Prostate gland (tissue), 2 donors: Measurements from ENCODE around the gene DFFA.

Source experiments
- POLR2A ChIP-seq: fragments of 450-650 bp; IDR thresholded peaks from one replicate; pipeline ENCODE4 v1.6.1; 2016; ENCODE audit warnings: antibody characterized with exemption, mild to moderate bottlenecking
- TF ChIP-seq, protein P1 (sequence below), 4 experiments: fragments of 200-600 bp in 2 of 4; fragments of 450-650 bp in 2 of 4; sonication (generic) in 2 of 4; IDR thresholded peaks; 1 replicate in 3 of 4; 2 replicates in 1 of 4; pipeline ENCODE4 v1.5.1; 2016 to 2019; ENCODE audit warnings: antibody characterized with exemption in 4 of 4, mild to moderate bottlenecking in 2 of 4, moderate library complexity in 2 of 4

DNA sequence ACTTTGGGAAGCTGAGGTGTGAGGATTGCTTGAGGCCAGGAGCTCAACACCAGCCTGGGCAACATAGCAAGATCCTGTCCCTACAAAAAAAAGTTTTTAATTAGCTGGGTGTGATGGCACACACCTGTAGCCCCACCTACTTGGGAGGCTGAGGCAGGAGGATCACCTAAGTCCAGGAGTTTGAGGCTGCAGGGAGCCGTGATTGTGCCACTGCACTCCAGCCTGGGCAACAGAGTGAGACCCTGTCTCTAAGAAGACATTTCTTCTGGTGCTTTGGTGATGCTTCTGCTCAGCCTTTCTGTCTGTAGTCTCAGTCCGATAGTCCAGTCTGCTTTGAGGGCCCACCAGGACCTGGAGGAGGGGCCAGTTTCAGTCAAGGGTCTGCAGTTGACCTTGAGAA is 65.1 kb downstream of the DFFA start:
- TF ChIP-seq, protein P1, sequence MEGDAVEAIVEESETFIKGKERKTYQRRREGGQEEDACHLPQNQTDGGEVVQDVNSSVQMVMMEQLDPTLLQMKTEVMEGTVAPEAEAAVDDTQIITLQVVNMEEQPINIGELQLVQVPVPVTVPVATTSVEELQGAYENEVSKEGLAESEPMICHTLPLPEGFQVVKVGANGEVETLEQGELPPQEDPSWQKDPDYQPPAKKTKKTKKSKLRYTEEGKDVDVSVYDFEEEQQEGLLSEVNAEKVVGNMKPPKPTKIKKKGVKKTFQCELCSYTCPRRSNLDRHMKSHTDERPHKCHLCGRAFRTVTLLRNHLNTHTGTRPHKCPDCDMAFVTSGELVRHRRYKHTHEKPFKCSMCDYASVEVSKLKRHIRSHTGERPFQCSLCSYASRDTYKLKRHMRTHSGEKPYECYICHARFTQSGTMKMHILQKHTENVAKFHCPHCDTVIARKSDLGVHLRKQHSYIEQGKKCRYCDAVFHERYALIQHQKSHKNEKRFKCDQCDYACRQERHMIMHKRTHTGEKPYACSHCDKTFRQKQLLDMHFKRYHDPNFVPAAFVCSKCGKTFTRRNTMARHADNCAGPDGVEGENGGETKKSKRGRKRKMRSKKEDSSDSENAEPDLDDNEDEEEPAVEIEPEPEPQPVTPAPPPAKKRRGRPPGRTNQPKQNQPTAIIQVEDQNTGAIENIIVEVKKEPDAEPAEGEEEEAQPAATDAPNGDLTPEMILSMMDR (IDR thresholded peaks at IDR 0.05), result no peak
- no peak for TF ChIP-seq POLR2A
